Fibroblast of mammary gland (primary cell): ENCODE measurements around the gene IST1.

Experiments
- DNase-seq: peaks from one replicate; pipeline ENCODE4 v3.0.0-alpha.2; 2010; ENCODE audit warnings: low read depth
- H3K4me3 ChIP-seq: 2 replicates; pipeline ENCODE4 v1.5.1; 2011; ENCODE audit warnings: low read depth, mild to moderate bottlenecking, low read length, moderate library complexity; ENCODE audit not compliant: control insufficient read depth
- CTCF ChIP-seq: conservative IDR thresholded peaks from 2 replicates; pipeline ENCODE4 v1.5.1; 2011; ENCODE audit warnings: low read depth, low read length, inconsistent platforms; ENCODE audit not compliant: control insufficient read depth, insufficient read depth

IST1 gene

GRCh38 chr16:71933913-71934695 lies 38.8 kb downstream of the IST1 start:
- DNase-seq: peak; percentile 65
- TF ChIP-seq CTCF: no peak
- no peak overlapping the region for H3K4me3 ChIP-seq

- H3K4me3 ChIP-seq: no peak overlapping the region
Observed at GRCh38 chr16:71937868-71938510, 42.7 kb downstream of the IST1 start.

GRCh38 chr16:71943887-71944286 lies 48.6 kb downstream of the IST1 start:
- H3K4me3 ChIP-seq: no peak overlapping the region
- DNase-seq: no peak
- no peak for TF ChIP-seq CTCF

More at GRCh38 chr16:71937868-71938510, 42.7 kb downstream of the IST1 start:
- DNase-seq: no peak
- no peak for TF ChIP-seq CTCF

- H3K4me3 ChIP-seq: no peak overlapping the region
- DNase-seq: no peak
- TF ChIP-seq CTCF: no peak
Observed at GRCh38 chr16:71945616-71946015, 50.3 kb downstream of the IST1 start.

- DNase-seq: no peak
- no peak for TF ChIP-seq CTCF
- no peak overlapping the region for H3K4me3 ChIP-seq
Observed at GRCh38 chr16:71952825-71953224, 57.5 kb downstream of the IST1 start.

- no peak for TF ChIP-seq CTCF
- H3K4me3 ChIP-seq: no peak overlapping the region
- no peak for DNase-seq
Observed at GRCh38 chr16:71954180-71954579, 58.8 kb downstream of the IST1 start.
